K562 (cell line): ENCODE measurements around the gene SFMBT2.

ENCODE experiments used
- POLR2A ChIP-seq: fragments of 450-650 bp; conservative IDR thresholded peaks from 2 replicates; pipeline ENCODE4 v1.6.1; 2016
- SIN3A ChIP-seq, 2 experiments: fragments of 150-350 bp in 1 of 2; IDR thresholded peaks; 2 replicates each; pipeline ENCODE4 v1.6.1; 2011 to 2016; ENCODE audit warnings: borderline replicate concordance in 2 of 2, low read depth in 2 of 2, low read length in 2 of 2, mild to moderate bottlenecking in 2 of 2, moderate library complexity in 2 of 2; ENCODE audit not compliant: control insufficient read depth in 1 of 2
- TRIM24 ChIP-seq, 2 experiments: fragments of 450-650 bp; IDR thresholded peaks; 2 replicates each; pipeline ENCODE4 v1.6.1; 2016
- WHSC1 ChIP-seq: IDR thresholded peaks from one replicate; pipeline ENCODE4 v1.6.1; 2012; ENCODE audit warnings: low read length, control low read depth, inconsistent platforms

DNA sequence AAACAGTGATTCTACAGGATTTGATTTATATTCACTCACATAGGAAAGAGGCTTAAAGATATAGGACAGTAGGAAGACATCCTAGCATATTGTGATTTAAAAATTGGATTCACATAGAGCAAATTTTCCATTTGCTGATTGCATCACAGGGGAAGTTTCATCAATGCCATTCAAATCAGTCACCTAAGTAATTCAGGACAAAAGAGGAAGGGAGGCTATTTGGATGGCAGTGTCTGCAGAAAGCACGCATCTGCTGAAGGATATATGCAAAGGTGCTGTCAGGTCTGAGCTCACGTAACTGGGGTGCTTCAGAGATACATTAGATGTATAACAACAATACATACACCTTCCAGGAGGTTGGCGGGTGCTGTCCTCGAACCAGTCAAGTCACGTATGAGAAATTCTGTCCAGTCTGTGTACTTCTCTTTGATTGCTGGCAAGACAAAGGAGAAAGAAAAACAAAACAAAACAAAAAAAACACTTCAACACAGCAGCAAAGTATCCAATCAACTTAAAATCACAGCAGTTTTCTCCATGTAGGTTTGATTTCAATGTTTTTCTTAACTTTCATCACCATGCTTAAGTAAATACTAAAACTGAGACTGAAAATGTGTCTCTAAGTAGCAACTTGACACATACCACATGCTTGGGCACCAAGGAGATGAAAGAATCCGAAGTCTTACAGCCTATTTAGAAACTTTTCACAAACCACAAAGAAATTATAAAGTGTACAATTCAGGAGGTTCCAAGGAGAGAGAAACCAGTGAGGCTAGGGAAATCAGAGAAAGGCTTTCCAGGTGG lies 125.1 kb downstream of the SFMBT2 start:
- TF ChIP-seq POLR2A (no peak), WHSC1 (no peak), SIN3A (IDR thresholded peaks at IDR 0.05; ENCODE audit: borderline replicate concordance in 2 of 2, control insufficient read depth in 1 of 2, low read depth in 2 of 2, low read length in 2 of 2) (no peak), TRIM24 (IDR thresholded peaks at IDR 0.05) (no peak)
